ENCODE data around the gene NLRP1.

The NLRP1 gene

DNA sequence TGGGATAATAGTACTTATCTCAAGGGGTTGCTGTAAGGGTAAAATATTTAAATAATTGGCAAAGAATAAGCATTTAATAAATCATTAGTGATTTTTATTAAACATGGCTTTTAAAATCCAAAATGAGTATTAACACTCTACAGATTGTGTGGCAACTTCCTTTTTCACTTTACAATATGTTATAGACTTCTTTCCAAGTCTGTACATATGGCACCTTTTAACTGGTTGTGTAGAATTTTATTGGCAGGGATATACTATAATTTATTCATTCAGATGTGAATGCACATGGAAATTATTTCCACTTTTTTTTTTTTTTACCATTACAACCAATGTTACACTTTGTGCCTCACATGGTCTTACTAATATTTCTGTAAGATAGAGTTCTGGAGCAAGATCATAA, 15.7 kb upstream of the NLRP1 start:
- ATAC-seq (no peak), DNase-seq (ENCODE audit: low spot score in 2 of 2) (no peak)
- H3K36me3 Mint-ChIP-seq, result no peaks in the 10 kb centered on the region
- no peak overlapping the region for H3K27ac Mint-ChIP-seq
- no peak overlapping the region for H3K4me3 Mint-ChIP-seq
- H3K9me3 Mint-ChIP-seq, result no peaks in the 10 kb centered on the region
- no peaks in the 10 kb centered on the region for H3K4me1 Mint-ChIP-seq

DNA sequence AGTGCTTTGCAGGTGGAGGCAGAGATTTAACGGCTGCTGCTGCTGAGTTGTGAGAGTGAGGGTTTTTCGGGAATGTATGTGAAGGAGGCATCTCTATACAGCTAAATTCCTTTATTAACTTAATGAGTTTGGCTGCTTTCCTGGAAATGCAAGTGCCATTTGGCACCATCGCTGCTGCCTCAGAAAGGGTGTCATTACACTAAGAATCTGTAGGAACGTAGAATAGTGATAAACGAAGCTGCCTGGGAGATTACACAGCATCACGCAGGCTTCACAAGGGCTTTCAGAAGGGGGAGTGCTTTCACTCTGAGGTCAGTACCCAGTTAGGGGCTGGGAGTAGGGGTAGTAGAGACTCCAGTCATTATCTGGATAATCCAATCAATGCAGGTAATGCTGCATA, 14.1 kb upstream of the NLRP1 start:
- Mint-ChIP-seq H3K4me3 (no peak overlapping the region), H3K27ac (no peak overlapping the region), H3K36me3 (no peaks in the 10 kb centered on the region), H3K4me1 (no peaks in the 10 kb centered on the region), H3K9me3 (no peaks in the 10 kb centered on the region)
- DNase-seq (ENCODE audit: low spot score in 2 of 2) (no peak), ATAC-seq (no peak)

- ATAC-seq (no peak), DNase-seq (ENCODE audit: low spot score in 2 of 2) (no peak)
- Mint-ChIP-seq H3K27ac (no peak overlapping the region), H3K4me1 (no peaks in the 10 kb centered on the region), H3K4me3 (no peak overlapping the region), H3K36me3 (no peaks in the 10 kb centered on the region), H3K9me3 (no peaks in the 10 kb centered on the region)
These were observed 12.1 kb upstream of the NLRP1 start for GRCh38 chr17:5596421-5596820.

GRCh38 chr17:5595831-5596230, 11.5 kb upstream of the NLRP1 start:
- Mint-ChIP-seq H3K4me1 (no peaks in the 10 kb centered on the region), H3K4me3 (no peak overlapping the region), H3K36me3 (no peaks in the 10 kb centered on the region), H3K27ac (no peak overlapping the region), H3K9me3 (no peaks in the 10 kb centered on the region)
- no peak for DNase-seq (ENCODE audit: low spot score in 2 of 2)
- no peak for ATAC-seq

- DNase-seq (ENCODE audit: low spot score in 2 of 2), result no peak
- H3K9me3 Mint-ChIP-seq, result no peaks in the 10 kb centered on the region
- ATAC-seq, result no peak
- H3K4me3 Mint-ChIP-seq, result no peak overlapping the region
- H3K27ac Mint-ChIP-seq, result no peak overlapping the region
- no peaks in the 10 kb centered on the region for H3K36me3 Mint-ChIP-seq
- H3K4me1 Mint-ChIP-seq, result peaks cover 3% of the 10 kb centered on the region
These were observed 8.1 kb upstream of the NLRP1 start for GRCh38 chr17:5592382-5592781.

GRCh38 chr17:5591966-5592365, 7.7 kb upstream of the NLRP1 start:
- ATAC-seq (no peak), DNase-seq (ENCODE audit: low spot score in 2 of 2) (no peak)
- no peaks in the 10 kb centered on the region for H3K36me3 Mint-ChIP-seq
- H3K9me3 Mint-ChIP-seq, result no peaks in the 10 kb centered on the region
- H3K27ac Mint-ChIP-seq, result no peak overlapping the region
- no peak overlapping the region for H3K4me3 Mint-ChIP-seq
- H3K4me1 Mint-ChIP-seq, result peaks cover 8% of the 10 kb centered on the region

DNA sequence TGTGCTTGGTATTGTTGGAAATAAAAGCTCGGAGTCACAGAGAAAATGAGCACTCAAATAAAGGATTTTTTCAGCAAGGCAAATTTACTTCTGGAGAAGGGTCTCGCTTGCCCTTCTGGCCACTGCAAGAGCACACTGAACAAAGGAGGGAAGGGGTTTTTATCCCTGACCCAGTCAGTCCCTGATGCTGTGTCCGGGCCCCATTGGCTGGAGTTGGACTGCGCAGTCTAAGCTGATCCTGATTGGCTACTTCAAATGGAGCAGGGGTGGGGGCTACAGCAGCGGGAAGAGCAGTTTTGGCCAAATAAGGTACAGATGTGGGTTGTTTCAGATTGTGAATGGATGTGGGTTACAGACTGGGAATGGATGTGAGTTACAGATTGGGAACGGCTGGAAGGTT, 4.3 kb upstream of the NLRP1 start:
- ATAC-seq, result no peak
- no peak overlapping the region for H3K4me3 Mint-ChIP-seq
- H3K36me3 Mint-ChIP-seq, result peaks cover 10% of the 10 kb centered on the region
- no peak overlapping the region for H3K27ac Mint-ChIP-seq
- H3K9me3 Mint-ChIP-seq, result no peaks in the 10 kb centered on the region
- H3K4me1 Mint-ChIP-seq, result peaks cover 33% of the 10 kb centered on the region
- no peak for DNase-seq (ENCODE audit: low spot score in 2 of 2)

GRCh38 chr17:5587438-5588032, 3.2 kb upstream of the NLRP1 start:
- DNase-seq (ENCODE audit: low spot score in 2 of 2), result no peak
- peaks cover 42% of the 10 kb centered on the region for H3K4me1 Mint-ChIP-seq
- H3K27ac Mint-ChIP-seq, result no peak overlapping the region
- no peak overlapping the region for H3K4me3 Mint-ChIP-seq
- H3K36me3 Mint-ChIP-seq, result peaks cover 15% of the 10 kb centered on the region
- no peak for ATAC-seq
- no peaks in the 10 kb centered on the region for H3K9me3 Mint-ChIP-seq

- Mint-ChIP-seq H3K4me1 (peaks cover 57% of the 10 kb centered on the region), H3K36me3 (peaks cover 30% of the 10 kb centered on the region), H3K4me3 (peak overlapping the region; percentile 20), H3K27ac (peak overlapping the region; percentile 87), H3K9me3 (no peaks in the 10 kb centered on the region)
- DNase-seq (ENCODE audit: low spot score in 2 of 2) (no peak), ATAC-seq (peak; percentile 33)
These were observed 1.7 kb upstream of the NLRP1 start for GRCh38 chr17:5585836-5586521.

DNA sequence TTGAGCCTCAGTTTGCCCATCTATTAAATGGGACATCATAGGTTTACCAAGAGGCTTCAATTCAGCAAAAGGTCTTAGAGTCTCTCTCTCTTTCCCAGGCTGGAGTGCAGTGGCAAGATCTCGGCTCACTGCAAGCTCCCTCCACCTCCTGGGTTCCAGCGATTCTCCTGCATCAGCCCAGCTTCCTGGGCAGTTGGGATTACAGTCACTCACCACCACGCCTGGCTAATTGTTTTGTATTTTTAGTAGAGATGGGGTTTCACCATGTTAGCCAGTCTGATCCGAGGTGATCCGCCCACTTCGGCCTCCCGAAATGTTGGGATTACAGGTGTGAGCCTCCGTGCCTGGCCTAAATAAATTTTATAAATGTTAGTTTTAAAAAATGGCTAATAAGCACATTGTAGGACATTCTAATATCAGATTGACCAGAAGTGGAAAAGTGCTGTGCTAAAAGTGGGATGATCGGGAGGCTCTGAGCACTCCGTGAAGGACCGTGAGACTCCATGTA, 1.0 kb upstream of the NLRP1 start:
- Mint-ChIP-seq H3K27ac (peak overlapping the region; percentile 98), H3K9me3 (no peaks in the 10 kb centered on the region), H3K4me1 (peaks cover 64% of the 10 kb centered on the region), H3K36me3 (peaks cover 36% of the 10 kb centered on the region), H3K4me3 (peak overlapping the region; percentile 20)
- ATAC-seq (no peak), DNase-seq (ENCODE audit: low spot score in 2 of 2) (no peak)

GRCh38 chr17:5583426-5584382, 605 bp downstream of the NLRP1 start:
- ATAC-seq, result peak; percentile 27
- Mint-ChIP-seq H3K36me3 (peaks cover 53% of the 10 kb centered on the region), H3K4me3 (peak overlapping the region; percentile 97)

GRCh38 chr17:5582209-5583185, 1.8 kb downstream of the NLRP1 start:
- Mint-ChIP-seq H3K4me3 (peak overlapping the region; percentile 97), H3K9me3 (no peaks in the 10 kb centered on the region), H3K27ac (peak overlapping the region; percentile 98), H3K4me1 (peaks cover 65% of the 10 kb centered on the region), H3K36me3 (peaks cover 63% of the 10 kb centered on the region)
- no peak for DNase-seq (ENCODE audit: low spot score in 2 of 2)
- ATAC-seq, result no peak

More at GRCh38 chr17:5583426-5584382, 605 bp downstream of the NLRP1 start:
- Mint-ChIP-seq H3K4me1 (peaks cover 67% of the 10 kb centered on the region), H3K9me3 (no peaks in the 10 kb centered on the region), H3K27ac (peak overlapping the region; percentile 98)
- no peak for DNase-seq (ENCODE audit: low spot score in 2 of 2)

DNA sequence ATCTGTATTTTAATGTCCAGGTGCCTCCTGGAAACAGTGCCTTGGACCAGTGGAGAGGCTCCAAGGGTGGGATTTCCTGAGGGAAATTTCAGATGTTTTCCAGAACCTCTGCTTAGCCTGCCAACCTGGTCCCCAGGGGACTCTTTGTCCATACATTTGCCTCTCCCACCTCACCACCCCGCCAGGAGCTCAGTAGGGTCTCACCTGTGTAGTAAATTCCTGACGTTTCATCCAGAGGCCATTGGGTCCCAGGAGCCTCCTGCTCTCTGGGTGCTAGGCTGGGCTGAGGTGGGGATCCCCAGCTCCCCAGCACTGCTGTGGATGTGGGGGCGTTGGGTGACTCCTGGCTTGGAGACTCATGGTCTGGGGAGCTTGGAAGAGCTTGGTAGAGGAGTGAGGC, 2.7 kb downstream of the NLRP1 start:
- Mint-ChIP-seq H3K9me3 (no peaks in the 10 kb centered on the region), H3K4me3 (peak overlapping the region; percentile 97), H3K36me3 (peaks cover 72% of the 10 kb centered on the region), H3K27ac (peak overlapping the region; percentile 98), H3K4me1 (peaks cover 67% of the 10 kb centered on the region)
- ATAC-seq (no peak), DNase-seq (ENCODE audit: low spot score in 2 of 2) (no peak)

DNA sequence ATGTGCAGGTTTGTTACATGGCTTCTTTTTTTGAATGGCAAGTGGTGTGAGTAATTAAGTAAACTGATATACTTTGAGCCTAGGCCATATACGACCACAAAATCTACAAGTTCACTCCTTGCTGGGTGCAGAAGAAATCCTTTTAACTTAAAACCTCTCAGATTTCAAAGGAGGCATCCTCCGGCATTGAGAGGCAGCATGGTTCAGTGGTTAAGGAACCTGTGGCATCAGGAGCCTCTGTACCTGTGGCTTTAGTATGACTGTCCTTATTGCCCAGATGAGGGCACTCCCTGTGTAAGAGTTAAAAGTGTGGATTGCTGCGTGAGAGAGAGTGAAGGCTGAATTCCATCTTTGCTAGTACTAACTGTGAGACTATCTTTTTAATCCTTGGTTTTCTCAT, 3.3 kb downstream of the NLRP1 start:
- Mint-ChIP-seq H3K36me3 (peaks cover 79% of the 10 kb centered on the region), H3K4me3 (no peak overlapping the region), H3K9me3 (no peaks in the 10 kb centered on the region), H3K4me1 (peaks cover 68% of the 10 kb centered on the region), H3K27ac (peak overlapping the region; percentile 98)
- DNase-seq (ENCODE audit: low spot score in 2 of 2), result no peak
- ATAC-seq, result no peak

All from stimulated activated effector memory CD8-positive, alpha-beta T cell treated with anti-CD3 and anti-CD28 coated beads, Interleukin-12 subunit alpha, Interleukin-12 subunit beta, amount 100 ng/mL, for 72 hours (primary cell).